SKM-1 (cell line): ENCODE results near the gene FBRSL1.
"Not testable (repeated sequence)": the region's sequence is repeated elsewhere in the genome, so short reads cannot be mapped to it uniquely, and the experiment has no call there.

ENCODE experiments used
- DNase-seq: peaks from one replicate; lab custom pipeline; 2025; ENCODE audit not compliant: unreplicated experiment; lab: John Stamatoyannopoulos, UW

FBRSL1 gene

DNA sequence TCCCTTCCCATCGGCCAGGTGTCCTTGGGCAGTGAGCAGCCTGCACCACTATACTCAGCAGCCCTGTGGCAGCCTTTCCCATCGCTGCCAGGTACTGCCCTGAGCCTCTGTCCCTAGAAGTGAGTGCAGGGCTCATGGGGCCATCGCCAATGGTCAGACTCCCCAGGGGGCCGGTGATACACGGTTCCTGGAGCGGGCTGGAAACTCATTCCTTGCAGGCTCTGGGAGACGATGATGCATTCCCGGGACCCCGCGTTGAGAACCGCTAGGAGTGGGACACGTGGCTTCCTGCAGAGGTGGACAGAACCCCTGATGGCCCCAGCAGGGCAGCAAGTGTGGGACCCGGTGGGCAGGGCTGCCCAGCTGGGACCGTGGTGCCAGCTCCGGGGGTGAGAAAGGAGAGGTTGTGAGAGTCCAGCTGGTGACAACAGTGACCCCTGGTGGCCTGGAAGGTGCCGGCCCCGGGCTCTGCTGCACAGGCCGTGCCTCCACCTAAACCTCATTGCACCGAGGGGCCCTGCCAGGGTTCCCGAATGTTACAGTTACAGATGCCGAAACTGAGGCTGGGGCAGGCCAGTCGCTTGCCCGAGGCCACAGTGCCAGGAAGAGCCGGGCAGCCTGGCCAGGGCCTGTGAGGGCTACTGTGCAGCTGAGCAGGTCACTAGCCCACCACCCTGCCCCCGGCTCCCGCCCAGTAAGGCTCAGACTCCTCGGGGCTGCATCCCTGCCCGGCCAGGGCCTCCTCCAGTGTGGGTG is 33.8 kb downstream of the FBRSL1 start:
- DNase-seq = no peak

DNA sequence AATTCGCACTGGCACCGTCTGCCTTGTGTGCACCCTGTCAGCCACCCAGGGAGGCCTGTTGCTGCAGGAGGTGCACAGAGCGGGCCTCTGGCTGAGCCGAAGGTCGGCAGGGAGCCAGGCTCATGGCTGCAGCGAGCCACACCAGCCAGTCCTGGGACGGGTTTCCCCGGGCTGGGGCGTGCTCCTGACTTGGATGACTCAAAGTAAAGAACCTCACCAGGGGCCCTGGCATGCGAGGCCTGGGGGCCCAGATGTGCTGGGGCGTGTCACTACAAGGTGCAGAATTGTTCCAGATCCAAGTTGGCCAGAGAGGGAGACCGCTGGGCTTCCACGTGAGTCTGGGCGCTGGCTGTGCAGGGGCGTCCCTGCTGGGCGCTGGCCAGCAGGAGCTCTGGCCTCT is 34.5 kb downstream of the FBRSL1 start:
- DNase-seq = no peak

DNA sequence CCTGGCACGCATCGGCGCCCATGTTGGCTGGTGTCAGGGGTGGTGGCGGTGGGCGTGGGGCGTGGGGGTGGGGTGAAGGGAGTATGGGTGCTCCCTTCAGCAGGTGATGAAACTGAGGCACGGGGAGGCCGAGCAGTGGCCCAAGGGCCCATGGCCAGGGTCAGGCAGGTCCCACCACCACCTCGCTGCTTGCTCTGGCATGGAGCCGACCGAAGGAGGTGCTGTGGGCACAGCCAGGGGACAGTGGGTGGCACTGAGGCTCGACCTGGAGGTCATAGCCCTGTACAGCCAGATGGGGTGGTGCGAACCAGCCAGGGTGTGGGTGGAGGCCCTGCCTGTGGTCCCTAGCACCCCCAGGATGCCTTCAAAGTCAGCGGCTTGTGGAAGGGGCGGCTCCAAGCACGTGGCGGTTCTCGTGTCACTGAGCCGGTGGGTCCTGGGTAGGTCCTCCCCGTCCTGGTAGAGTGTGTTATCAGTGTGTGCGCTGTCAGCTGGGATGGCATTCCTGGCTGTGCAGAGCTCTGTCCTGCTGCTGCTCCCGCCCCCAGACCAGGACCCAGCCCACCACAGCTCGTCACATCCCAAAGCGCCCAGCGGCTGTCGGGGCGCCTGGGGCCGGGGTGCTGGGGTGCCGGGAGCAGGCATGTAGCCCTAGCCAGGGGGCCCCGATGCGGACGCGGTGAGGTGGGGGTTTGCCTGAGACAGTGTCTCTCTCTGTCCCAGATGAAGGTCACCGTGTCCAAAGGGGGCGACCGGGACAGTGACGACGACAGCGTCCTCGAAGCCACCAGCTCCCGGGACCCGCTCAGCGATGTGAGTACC is 35.3 kb downstream of the FBRSL1 start:
- DNase-seq = no peak

DNA sequence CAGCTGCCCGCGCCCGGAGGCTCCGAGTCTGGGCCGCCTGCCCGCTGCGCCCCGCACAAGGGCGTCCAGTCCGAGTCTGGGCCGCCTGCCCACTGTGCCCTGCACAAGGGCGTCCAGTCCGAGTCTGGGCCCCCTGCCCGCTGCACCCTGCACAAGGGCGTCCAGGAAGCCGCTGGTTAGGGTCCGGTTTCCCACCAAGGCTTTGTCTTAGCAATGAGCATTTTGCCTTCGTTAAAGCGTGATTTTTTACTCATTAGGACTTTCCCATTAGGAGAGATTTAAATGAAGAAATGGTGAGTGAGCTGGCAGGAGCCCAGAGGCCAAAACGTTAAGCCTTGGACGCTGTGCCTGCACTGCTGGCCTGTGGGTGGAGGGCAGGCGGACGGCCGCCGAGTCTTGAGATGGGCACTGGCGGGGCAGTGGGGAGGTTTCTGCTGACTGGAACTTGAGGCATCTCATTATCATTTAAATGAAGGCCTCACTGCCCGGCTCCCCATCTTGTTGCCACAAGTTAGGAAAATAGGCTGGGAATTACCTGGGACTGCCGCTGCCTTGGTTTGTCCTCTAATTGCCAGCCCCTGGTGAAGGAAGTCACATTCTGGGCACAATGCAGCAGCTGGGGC is 36.0 kb downstream of the FBRSL1 start:
- DNase-seq = no peak

DNA sequence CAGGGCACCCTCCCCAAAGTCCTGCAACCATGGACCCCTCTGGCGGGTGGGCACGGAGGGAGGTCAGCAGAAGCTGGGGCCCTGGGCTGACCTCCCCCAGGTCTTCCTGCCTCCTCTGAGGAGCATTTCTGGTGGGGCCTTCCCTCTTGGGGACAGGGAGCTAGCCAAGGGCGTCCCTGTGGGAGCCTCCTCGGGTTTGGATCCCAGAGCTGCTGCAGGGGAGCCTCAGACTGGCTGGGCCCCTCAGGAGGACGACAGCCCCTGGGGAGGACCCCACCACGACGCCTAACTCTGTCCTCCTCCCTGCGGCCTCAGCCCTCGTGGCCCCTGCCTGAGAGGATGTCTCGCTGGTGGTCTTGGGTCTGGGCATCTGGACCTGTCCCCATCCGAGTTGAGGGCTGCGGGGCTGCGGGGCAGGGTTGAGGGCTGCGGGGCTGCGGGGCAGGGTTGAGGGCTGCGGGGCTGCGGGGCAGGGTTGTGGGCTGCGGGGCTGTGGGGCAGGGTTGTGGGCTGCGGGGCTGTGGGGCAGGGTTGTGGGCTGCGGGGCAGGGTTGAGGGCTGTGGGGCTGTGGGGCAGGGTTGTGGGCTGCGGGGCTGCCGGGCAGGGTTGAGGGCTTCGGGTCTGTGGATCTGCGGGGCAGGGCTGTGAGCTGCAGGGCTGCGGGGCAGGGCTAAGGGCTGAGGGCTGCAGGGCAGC is 37.4 kb downstream of the FBRSL1 start:
- no peak for DNase-seq

DNA sequence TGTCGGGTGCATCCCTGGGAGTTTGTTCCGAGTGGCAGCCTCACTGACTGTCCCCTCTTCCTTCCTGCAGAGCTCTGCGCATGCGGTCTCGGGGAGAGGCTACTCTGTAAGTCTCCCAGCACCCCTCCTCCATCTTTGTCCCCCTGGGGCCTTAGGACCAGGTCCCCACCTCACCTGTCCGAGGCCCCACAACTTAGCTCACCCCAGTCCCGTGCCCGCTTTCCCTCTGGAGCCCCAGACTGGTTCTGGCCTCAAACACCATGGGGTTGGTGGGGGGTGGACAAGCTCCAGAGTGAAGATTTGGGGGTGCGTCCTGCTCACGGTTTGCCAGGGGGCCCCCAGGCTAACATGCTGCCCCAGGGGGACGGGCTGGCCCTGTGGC is 37.9 kb downstream of the FBRSL1 start:
- no peak for DNase-seq

DNA sequence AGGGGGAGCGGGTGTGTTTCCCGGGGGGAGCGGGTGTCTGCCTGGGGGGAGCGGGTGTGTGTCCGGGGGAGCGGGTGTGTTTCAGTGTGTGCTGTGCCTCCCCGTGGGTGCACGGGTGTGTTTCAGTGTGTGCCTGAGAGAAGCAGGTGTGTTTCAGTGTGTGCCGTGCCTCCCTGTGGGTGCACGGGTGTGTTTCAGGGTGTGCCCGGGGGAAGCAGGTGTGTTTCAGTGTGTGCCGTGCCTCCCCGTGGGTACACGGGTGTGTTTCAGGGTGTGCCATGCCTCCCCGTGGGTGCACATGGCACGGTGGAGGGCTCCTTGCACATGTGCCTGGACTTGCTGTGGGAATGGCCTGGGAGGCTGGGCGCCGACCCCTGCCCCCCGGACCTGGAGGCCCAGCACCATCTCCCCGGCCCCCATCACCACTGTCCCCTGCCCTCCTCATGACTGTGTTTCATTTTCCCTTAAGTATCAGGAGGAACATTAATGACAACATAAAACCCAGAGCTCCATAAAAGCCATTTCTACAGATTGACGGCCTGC is 38.7 kb downstream of the FBRSL1 start:
- no peak for DNase-seq

DNA sequence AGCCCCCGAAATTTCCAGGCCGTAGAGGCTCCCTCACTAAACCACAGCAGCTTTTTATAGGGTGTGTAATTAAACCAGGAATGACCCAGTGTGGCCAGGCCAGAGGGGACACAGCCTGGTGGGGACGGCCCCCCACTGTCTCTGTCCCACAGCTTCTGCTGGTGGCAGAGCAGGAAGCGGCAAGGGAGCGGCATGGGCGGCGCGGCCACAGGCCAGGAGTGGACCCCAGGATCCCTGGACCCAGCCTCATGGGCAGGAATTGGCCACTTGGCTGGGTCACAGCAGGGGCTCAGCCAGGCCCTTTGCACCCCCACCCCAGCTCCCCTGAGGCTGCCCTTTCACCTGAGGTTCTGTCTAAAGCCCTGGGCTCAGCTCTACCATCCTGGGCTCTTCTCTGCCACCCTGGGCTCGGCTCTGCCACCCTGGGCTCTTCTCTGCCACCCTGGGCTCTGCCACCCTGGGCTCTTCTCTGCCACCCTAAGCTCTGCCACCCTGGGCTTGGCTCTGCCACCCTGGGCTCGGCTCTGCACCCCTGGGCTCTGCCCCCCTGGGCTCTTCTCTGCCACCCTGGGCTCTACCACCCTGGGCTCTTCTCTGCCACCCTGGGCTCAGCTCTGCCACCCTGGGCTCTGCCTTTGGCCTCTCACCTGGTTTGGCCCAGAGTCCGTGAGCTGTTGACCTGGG is 39.3 kb downstream of the FBRSL1 start:
- no peak for DNase-seq

DNA sequence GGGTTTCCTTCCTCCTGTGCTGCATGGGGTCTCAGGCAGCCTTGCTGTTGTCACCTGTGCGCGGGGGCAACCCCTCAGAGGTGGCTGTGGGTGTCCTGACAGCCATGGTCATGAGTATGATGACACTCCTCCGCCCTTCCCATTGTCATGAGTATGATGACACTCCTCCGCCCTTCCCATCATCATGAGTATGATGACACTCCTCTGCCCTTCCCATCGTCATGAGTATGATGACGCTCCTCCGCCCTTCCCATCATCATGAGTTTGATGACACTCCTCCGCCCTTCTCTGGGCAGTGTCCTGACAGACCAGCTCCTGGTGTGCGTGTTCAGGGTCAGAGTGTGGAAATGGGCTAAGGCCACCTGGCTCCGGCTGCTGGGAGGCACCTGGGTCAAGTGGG is 40.0 kb downstream of the FBRSL1 start:
- DNase-seq = no peak

DNA sequence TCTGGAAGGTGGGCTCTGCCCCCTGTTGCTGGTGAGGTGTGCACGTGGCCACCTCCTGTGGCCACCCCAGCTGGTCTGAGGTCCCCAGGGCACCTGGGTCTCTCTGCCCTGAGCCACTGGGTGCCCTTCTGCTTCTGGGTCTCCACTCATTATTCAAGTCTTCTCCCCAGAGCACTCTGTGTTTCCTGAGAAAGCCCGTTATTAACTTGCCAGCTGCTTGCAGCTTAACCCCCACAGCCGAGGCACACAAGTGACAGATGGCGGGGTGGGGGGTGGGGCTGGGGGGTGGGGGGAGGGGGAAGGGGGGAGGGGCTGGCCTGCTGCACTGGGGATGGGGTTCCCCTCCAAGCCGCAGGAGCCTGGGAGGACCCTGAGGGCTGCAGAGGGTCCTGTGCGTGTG is 40.5 kb downstream of the FBRSL1 start:
- no peak for DNase-seq

DNA sequence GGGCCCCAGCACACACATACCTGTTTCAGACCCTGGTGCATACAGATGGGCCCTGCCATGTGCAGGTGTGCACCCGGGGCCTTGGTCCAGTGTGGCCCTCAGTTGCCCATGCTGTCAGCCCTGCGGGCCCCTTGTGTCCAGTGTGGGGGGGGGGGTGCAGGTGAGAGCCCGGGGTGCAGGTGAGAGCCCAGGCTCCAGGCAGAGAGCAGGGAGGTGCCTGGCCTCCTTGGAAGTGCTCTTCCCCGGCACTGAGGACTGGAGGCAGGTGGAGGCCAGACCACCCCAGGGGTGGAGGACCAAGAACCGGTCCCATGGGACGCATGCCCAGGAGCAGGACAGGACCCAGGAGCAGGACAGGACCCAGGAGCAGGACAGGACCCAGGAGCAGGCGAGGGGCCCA is 40.9 kb downstream of the FBRSL1 start:
- no peak for DNase-seq

DNA sequence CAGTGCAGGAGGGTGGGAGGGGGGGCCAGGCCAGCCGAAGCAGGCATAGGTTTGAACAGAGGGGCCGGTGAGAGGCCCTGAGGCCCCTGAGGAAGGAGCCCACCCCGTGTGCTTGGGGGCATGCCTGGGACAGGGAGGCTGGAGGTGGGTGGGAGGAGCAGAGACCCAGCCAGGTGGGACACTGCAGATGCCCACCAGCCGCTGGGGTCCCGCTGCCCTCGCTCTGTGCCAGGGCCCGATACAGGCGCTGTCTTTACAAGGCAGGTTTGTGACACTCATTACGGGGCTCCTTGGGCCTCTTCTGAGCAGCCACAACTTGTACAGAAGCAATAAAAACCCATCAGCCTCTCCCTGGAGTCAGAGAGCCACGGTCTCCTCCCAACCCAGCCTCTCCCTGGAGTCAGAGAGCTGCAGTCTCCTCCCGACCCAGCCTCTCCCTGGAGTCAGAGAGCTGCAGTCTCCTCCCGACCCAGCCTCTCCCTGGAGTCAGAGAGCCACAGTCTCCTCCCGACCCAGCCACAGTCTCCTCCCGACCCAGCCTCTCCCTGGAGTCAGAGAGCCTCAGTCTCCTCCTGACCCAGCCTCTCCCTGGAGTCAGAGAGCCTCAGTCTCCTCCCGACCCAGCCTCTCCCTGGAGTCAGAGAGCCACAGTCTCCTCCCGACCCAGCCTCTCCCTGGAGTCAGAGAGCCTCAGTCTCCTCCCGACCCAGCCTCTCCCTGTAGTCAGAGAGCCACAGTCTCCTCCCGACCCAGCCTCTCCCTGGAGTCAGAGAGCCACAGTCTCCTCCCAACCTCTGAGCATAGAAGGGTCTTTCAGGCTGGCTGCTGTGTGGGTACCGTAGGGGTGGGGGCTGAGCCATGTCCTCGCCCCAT is 43.0 kb downstream of the FBRSL1 start:
- DNase-seq = not testable (repeated sequence)

DNA sequence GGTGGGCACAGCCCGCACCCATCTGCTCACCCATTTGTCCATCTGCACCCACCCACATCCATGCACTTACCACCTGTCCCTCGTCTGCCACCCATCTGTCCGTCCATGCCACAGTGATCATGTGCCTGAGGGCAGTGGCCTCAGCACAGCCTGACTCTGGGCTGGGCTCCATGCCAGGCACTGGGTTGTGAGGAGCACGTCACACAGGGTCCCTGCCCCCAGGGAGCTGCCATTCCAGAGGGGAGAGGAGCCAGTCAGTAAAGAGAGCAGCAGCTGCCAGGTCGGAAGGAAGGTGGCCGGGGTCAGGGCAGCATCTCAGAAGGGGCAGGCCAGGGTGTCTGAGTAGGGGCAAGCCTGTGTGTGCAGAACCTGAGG is 43.6 kb downstream of the FBRSL1 start:
- no peak for DNase-seq

DNA sequence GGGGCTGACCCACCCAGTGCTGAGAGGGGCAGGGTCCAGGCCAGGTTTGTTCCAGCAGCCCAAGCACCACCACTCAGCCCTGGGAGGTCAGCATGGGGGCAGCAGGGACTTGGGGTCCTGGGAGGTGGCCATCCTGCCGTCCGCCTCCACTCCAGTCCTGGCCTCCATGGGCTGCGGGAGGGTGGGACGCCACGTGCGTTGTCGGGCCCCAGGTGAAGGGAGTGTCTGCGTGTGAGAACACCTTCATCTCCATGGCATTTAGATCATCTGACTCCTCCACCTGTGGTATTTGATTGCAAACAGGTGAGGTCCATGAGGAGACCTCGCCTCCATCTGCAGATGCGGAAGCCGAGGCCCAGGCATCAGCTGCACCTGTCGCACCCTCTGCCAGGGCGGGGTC is 44.1 kb downstream of the FBRSL1 start:
- DNase-seq = no peak

DNA sequence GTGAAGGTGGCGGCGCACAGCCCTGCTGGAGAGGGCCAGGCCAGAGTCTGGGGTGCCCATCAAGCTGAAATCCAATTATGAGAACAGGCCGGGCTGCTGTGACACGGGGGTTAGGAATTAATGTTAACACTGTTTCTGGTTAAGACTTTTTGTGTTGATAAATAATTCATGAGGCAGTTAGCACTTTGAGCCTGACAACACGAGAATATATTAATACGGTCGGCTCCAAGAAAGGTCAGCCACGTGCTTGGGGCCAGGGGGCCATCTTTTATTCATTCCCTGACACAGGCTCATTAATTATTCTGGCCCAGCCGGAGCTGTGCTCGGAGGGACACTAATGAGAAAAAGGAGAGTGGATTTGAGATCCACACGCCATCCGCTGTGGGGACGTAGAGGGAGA is 45.1 kb downstream of the FBRSL1 start:
- no peak for DNase-seq

DNA sequence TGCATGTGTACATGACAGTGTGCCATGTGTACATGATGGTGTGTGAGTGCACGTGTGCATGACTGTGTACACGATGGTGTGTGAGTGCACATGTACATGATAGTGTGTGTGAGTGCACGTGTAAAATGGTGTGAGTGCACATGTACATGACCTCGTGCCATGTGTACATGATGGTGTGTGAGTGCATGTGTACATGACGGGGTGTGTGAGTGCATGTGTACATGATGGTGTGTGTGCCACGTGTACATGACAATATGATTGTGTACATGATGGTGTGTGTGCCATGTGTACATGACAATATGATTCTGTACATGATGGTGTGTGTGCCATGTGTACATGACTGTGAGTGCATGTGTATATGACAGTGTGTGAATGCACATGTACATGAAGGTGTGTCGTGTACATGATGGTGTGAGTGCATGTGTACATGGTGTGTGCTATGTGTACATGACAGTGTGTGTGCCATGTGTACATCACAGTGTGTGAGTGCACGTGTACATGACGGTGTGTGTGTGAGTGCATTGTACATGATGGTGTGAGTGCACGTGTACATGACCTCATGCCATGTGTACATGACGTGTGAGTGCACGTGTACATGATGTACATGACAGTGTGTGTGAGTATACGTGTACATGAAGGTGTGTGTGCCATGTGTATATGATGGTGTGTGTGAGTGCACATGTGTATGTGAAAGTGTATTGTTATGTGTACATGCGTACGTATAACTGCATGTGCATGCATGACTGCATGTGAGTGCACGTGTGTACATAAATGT is 46.3 kb downstream of the FBRSL1 start:
- no peak for DNase-seq

DNA sequence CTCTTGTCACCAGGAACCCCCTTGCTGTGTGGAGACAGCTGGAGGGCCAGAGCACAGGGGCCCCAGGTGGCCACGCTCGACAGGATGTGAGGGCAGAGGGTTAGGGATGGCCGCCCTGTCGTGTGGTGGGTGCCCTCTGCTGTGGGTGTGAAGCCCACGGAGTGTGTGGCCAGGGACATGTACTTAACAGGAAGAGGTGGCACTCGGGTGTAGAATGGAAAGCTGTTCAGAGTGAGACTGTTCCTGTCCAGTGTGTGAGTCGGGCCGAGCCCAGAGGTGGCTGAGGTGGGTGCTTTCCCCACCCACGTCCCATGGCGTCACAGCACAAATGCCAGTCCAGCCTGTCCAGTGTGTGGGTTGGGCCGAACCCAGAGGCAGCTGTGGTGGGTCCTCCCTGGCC is 47.1 kb downstream of the FBRSL1 start:
- no peak for DNase-seq

DNA sequence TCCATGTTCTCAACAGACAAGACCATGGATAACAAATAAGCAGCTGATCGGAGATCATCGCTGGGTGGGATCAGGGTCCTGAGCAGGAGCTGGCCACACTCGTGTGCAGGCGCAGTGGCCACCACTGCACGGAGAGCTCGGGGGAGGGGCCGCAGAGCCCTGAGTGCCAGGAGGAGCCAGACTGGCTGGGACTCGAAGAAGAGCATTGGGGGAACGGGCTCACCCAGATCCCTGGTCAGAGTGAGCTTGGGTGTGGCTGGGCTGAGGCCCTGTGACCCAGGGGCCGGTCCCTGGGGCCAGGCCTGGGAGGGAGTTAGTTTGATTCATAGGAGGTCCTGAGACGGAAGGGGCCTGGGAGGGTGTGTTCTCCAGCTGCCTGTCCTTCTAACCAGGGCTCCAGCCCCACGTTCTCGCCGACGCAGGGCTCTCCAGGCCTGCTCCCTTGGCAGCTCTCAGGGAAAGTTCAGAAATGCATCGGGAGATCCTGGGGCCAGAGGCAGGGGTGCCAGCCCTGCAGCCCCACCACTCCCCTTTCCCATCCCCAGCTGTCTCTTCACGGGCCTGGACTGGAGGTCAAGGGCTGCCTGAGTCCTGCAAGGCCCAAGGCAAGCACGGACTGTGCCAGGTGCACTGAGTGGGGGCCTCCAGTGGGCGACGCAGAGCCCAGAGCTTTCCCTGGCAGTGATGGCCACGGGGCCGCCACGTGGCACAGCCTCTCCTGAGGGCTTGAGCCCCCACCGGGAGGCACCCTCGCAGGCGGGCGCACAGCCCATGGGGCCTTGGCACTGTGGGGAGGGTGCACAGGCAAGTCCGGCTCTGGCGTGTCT is 48.1 kb downstream of the FBRSL1 start:
- no peak for DNase-seq
